ENCODE measurements around the gene DUSP8. TPM values are rescaled to one million over a fixed set of nuclear protein-coding genes. Genes with fewer than 3 reads are reported as not detected.
A peak's percentile ranks its signal among the peaks of the same experiment; 100 is the strongest.

Gene DUSP8
- total RNA-seq, 1 experiment from 2014 or later: 0.24 TPM

DNA sequence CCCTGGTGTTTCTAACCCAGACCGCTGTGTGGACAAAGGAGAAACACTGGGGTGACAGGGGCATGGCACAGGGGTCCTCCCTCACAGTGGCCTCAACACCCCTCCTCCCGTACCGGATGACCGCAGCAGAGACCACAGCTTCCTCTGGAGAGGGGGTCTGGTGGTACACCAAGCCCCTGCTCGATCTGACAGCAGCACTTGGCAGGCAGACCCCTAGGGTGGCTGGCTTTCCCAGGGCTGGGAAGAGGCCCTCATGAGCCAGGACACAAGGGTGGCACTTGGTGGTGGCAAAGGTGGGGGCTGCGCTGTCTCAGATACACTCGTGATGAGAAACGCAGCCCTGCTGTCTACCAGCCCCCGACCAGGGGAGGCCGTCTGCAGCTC, 38.7 kb downstream of the DUSP8 start:
- no peak for DNase-seq (ENCODE audit: low read depth)

GRCh38 chr11:1532606-1533341, 39.3 kb downstream of the DUSP8 start:
- DNase-seq (ENCODE audit: low read depth): peak; percentile 76

- DNase-seq (ENCODE audit: low read depth): peak; percentile 84
Measured at GRCh38 chr11:1532014-1532586, 40.0 kb downstream of the DUSP8 start.

GRCh38 chr11:1531449-1532013, 40.5 kb downstream of the DUSP8 start:
- DNase-seq (ENCODE audit: low read depth): no peak

DNA sequence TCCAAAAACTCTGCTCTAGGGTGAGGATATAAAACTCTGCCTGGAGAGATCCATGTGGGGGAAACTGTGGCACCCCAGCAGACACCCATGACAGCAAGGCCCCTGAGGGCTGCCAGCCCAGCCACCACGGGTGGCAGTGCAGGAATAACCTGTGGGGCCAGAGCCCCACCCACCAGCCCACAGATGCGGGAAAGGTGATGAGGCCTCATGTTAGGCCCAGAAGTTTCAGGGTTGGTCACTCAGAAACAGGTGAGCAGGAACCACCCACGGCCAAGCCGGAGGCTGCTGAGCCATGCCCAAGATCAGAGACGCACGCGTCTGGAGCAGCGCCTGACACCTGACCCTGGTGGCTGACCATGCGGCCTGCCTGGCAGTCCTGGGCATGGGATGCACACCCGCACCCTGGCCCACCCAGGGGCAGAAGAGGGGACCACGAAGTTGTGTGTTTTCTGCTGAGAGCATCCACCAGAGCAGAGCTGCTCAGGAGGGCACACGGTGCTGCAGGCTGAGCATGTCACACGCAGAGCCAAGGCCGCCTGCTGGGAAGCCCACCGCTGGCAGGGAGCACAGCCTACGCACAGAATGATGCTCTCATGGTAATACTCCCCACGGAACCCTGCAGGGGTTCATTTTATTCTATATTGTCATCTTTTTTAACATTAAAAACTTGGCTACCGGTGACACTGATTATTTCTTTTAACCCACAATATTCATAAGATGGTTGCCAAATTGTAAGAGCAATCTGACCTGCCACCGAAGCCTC, 41.2 kb downstream of the DUSP8 start:
- DNase-seq (ENCODE audit: low read depth): no peak

GRCh38 chr11:1529774-1530173, 42.3 kb downstream of the DUSP8 start:
- no peak for DNase-seq (ENCODE audit: low read depth)

GRCh38 chr11:1529286-1529685, 42.8 kb downstream of the DUSP8 start:
- no peak for DNase-seq (ENCODE audit: low read depth)

- DNase-seq (ENCODE audit: low read depth): no peak
Measured at GRCh38 chr11:1528710-1529109, 43.4 kb downstream of the DUSP8 start.

DNA sequence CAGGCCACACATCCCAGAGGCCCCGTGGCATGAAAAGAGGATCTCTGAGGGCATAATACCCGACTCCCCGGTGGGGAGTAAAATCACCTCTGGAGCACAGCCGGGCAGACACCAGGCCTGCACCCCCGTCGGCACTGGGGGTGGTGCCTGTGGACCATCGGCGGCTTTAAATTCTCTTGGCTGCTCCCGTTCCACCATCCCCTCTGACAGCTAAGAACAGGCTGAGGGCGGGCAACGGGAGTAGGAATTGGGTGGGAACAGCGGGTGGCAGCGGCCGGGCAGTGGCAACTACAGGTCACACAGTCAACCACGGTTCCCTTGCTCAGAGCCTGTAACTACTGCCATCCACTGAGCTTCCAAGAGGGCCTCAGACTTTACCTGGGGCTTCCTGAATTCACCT, 45.3 kb downstream of the DUSP8 start:
- DNase-seq (ENCODE audit: low read depth): no peak

GRCh38 chr11:1523779-1524178, 48.3 kb downstream of the DUSP8 start:
- DNase-seq (ENCODE audit: low read depth): no peak

DNA sequence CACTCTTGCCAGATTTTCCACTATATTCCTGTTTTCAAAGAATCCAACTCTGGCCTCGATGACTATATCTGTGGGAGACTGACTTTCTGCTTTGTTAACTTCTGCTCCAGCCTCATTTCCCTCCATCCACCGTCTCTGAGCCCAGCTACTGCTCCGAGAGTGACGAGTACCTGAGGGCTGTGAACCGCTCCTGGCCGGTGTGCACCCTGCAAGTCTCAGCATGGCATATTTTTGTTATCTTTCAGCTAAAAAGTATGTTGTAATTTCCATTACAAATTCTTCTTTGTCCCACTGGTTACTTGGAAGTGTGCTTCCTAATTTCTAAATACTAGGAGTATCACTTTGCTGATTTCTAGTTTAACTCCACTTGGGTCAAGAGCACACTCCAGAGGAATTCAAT, 49.0 kb downstream of the DUSP8 start:
- no peak for DNase-seq (ENCODE audit: low read depth)

GRCh38 chr11:1522081-1522424, 50.0 kb downstream of the DUSP8 start:
- DNase-seq (ENCODE audit: low read depth): no peak

- no peak for DNase-seq (ENCODE audit: low read depth)
Measured at GRCh38 chr11:1521382-1522080, 50.5 kb downstream of the DUSP8 start.

DNA sequence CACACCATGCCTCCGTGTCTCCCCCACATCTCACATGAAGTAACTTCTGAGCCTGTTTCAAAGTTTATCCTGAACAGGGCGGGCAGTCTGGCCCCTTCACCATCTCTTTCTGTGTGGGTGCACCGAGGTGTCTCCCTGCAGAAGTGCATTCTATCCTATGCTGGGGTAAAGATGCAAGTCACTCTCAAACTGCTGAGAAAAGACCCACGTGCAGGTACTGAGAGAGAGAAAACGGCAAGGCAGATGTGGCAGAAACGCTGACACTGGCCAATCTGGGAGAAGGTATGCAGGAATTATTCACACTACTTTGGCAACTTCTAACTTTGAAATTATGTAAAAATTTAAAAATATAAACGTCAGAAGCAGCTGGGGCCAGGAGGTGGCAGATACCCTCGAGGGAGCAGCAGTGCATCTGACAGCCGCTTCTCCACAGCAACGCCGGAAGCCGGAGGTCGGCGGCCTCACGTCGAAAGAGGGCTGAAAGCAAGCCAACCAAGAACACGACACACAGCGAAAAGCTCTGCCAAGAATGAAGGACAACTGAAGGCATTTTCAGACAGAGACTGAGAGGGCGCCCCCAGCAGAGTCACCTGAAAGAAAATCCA, 51.3 kb downstream of the DUSP8 start:
- no peak for DNase-seq (ENCODE audit: low read depth)

DNA sequence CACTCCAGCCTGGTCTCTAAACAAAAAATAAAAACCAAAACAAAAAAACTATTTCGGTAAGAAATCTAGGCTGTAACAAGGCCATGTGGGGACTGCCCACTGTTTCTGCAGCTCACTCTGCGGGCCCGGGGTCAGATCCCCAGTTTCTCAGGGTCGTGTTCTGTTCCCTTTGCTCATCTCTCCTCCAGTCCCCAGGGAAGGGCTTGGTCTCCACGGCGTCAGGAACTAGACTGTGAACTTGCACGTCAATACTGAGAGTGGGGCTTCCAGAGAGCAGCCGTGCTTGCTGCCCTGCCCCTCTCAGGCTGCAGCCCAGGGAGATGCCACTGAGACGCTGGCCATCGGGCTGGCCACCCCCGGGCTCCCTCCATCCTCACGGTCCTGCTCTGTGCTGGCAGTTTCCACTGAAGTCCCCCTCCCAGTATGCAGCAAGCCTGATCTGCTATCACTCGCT, 51.8 kb downstream of the DUSP8 start:
- no peak for DNase-seq (ENCODE audit: low read depth)

DNA sequence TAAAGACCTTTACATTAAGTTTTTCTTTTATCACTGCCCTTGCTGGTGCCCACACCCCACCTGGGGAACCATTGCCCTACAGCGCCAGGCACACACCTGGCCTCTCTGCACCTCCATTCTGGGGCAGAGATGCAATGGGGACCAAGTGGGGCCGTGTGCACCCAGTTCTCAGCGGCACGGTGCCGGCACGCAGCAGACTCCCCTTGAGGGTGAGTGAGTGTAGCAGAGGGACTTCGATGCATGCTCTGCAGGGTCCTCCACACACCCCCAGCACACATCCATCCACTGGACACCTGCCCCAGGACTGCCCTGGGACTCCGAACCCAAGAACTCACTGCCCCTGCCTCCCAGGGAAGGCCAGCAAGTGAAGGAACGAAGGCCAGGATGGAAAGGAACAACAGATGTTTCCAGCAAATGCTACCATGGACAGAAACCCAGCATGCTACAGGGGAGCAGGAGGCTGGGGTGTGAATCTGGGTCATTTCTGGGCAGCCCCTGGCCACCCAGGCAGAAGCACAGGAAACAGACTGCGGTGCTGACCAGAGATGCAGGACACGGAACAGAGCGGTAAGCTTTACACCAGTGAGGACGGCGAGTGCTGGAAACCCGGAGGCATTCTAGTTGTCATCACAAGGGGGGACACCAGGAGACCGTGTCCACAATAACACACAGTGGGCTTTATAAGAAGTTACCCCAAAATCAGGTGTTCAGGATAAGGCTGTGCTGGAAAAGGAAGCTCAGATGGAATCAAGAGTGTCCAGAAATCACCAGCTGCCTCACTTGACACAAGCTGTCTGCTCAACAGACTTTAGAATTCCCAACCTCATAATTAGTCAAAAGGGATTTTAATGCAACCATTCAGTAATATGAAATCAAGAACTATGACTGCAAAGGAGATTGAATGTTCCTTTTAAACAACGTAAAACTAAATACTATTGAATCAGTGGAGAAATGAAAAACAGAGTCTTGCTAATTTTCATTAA, 52.8 kb downstream of the DUSP8 start:
- no peak for DNase-seq (ENCODE audit: low read depth)

DNA sequence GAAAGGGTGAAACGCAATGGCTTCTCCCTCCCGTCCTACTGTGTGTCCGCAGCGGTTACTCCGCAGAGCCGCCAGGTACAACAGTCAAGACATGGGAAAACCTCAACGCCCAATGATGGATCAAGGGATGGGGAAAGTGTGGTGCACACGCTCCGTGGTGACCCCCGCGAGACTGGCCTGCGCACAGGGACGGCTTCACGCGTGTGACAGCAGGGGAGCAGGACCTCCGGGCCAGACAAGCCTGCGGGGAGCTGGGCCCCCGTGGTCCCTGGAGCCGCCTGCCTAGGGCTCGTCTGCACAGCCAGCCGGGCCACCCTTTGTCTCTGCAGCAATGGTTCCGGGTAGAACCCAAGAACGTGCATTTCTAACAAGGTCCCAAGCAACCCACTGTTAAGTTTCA, 53.8 kb downstream of the DUSP8 start:
- no peak for DNase-seq (ENCODE audit: low read depth)

GRCh38 chr11:1517117-1518005, 54.7 kb downstream of the DUSP8 start:
- DNase-seq (ENCODE audit: low read depth): no peak

Measured in RPMI7951 (cell line).